Measurements from ENCODE around the gene DNAJC15. TPM values are rescaled to one million over a fixed set of nuclear protein-coding genes. Genes with fewer than 3 reads are reported as not detected.

DNAJC15 gene
- total and polyA plus RNA-seq, 2 of the 8 experiments (the other 6 are each of a cell fraction or from before 2014, with no cell fraction given), result 5.8 to 20.8 TPM

DNA sequence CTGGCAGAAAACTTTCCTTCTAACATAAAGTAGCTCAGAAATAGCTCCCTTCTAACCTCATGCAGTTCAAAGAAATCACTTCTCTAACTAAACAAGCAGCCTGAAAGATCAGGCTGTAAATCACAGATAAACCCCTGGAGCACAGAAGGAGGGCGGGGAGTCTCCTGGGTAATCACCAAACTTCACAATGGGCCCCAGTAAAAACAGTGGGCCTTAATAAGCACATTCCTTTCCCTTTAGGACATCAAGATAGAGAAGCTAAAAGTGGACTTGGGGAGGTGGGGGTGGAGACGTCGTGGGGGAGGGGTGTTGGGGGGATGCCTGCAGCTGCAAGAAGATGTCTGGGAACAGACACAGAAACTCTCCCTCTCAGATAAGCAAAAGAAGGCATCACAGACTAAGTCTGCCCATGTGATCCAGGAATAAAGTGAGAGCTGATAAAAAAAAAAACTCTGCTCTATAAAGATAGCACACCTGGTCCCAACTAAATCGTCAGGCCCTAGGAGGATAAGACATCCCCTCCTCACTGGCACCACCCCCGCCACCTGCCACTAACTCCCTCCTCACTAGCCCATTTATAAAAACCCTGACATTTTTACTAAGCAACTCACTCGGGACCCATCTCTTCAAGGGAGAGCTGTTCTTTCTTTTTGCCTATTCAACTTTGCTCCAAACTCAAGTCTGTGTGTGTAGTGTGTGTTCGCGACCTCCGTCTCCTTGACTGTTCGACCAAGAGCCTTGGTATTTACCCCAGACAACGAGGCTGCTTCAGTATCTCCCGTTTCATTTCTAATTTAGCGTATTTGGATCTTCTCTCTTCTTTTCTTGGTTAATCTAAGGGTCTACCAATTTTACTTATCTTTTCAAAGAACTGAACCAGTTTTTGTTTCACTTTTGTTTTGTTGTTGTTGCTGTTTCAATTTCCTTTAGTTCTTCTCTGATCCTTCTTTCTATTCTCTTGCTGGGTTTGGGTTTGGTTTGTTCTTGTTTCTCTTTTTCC lies 31.7 kb downstream of the DNAJC15 start (continued):
- TF ChIP-seq GABPA (IDR thresholded peaks at IDR 0.05; ENCODE audit: borderline replicate concordance, insufficient read depth, low read length), result no peak
